ENCODE results near the gene LRRC51. TPM values are rescaled to one million over a fixed set of nuclear protein-coding genes. Genes with fewer than 3 reads are reported as not detected.

The LRRC51 gene
- total RNA-seq, 3 donors from 2014 or later (not counting 1 experiment from before 2014, with no cell fraction given): 2.0 to 3.1 (median 2.5) TPM

GRCh38 chr11:72075109-72075508 is 5.5 kb upstream of the LRRC51 start:
- intact Hi-C loops (cut with micrococcal nuclease): no loop called here
- ATAC-seq (no peak), DNase-seq (peak in 1 of 2 donors; percentile 36)
- Mint-ChIP-seq H3K27me3 (ENCODE audit: low read depth in 2 of 2) (no peaks in the 10 kb centered on the region), H3K36me3 (no peaks in the 10 kb centered on the region), H3K27ac (no peak overlapping the region), H3K9me3 (no peaks in the 10 kb centered on the region), H3K4me1 (peaks cover 45 to 48% of the 10 kb centered on the region in 2 donors), H3K4me3 (no peak overlapping the region)
- Histone ChIP-seq H3K27ac (ENCODE audit: low read length) (no peak overlapping the region), H3K27me3 (ENCODE audit: control insufficient read depth, insufficient read depth, low read length) (no peaks in the 10 kb centered on the region), H3K4me3 (ENCODE audit: low read length) (no peak overlapping the region), H3K4me1 (ENCODE audit: control insufficient read depth, insufficient read depth, low read length) (peaks cover 28% of the 10 kb centered on the region), H3K36me3 (ENCODE audit: control insufficient read depth, insufficient read depth, low read length) (no peaks in the 10 kb centered on the region), H3K9me3 (ENCODE audit: control insufficient read depth, insufficient read depth, low read length) (no peaks in the 10 kb centered on the region)
- no peak for TF ChIP-seq CTCF (IDR thresholded peaks at IDR 0.05)
- 100% methylated on average over 1 of the region's 1 CpG for WGBS (ENCODE audit: insufficient coverage)

DNA sequence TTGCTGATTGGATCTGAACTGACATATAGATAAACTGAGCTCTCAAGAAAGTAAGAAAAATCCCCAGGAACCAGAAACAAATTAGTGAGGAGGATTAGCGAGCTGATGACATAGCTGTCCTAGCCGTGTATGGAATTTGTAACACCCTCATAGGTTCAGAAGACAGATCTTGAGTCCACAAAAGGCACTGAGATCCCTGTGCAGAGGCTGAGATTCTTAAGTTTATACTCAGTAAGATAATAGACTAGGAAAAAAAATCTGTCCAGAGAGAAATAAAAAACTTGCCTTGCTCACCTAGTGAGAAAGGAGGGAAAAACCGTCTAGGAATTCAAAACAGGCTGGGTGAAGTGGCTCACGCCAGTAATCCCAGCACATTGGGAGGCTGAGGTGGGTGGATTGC is 4.9 kb upstream of the LRRC51 start:
- peaks cover 24% of the 10 kb centered on the region for H3K4me1 ChIP-seq (ENCODE audit: control insufficient read depth, insufficient read depth, low read length)
- no peak overlapping the region for H3K4me3 ChIP-seq (ENCODE audit: low read length)
- H3K27ac Mint-ChIP-seq: peak overlapping the region in 1 of 2 donors; percentile 31
- DNase-seq: no peak
- 97% methylated on average over 4 of the region's 4 CpGs for WGBS (ENCODE audit: insufficient coverage)
- no peaks in the 10 kb centered on the region for H3K27me3 ChIP-seq (ENCODE audit: control insufficient read depth, insufficient read depth, low read length)
- no peak for TF ChIP-seq CTCF (IDR thresholded peaks at IDR 0.05)
- intact Hi-C loops (cut with micrococcal nuclease): no loop called here
- H3K4me1 Mint-ChIP-seq: peaks cover 45 to 48% of the 10 kb centered on the region in 2 donors
- H3K9me3 ChIP-seq (ENCODE audit: control insufficient read depth, insufficient read depth, low read length): no peaks in the 10 kb centered on the region
- H3K27ac ChIP-seq (ENCODE audit: low read length): no peak overlapping the region
- no peaks in the 10 kb centered on the region for H3K36me3 ChIP-seq (ENCODE audit: control insufficient read depth, insufficient read depth, low read length)
- no peak overlapping the region for H3K4me3 Mint-ChIP-seq
- no peak for ATAC-seq
- H3K36me3 Mint-ChIP-seq: no peaks in the 10 kb centered on the region
- no peaks in the 10 kb centered on the region for H3K27me3 Mint-ChIP-seq (ENCODE audit: low read depth in 2 of 2)
- H3K9me3 Mint-ChIP-seq: no peaks in the 10 kb centered on the region

- H3K4me3 Mint-ChIP-seq: peak overlapping the region; percentile 54
- no peaks in the 10 kb centered on the region for H3K9me3 Mint-ChIP-seq
- Histone ChIP-seq H3K4me1 (ENCODE audit: control insufficient read depth, insufficient read depth, low read length) (peaks cover 21% of the 10 kb centered on the region), H3K27me3 (ENCODE audit: control insufficient read depth, insufficient read depth, low read length) (no peaks in the 10 kb centered on the region), H3K4me3 (ENCODE audit: low read length) (no peak overlapping the region), H3K36me3 (ENCODE audit: control insufficient read depth, insufficient read depth, low read length) (no peaks in the 10 kb centered on the region), H3K27ac (ENCODE audit: low read length) (no peak overlapping the region), H3K9me3 (ENCODE audit: control insufficient read depth, insufficient read depth, low read length) (no peaks in the 10 kb centered on the region)
- intact Hi-C loops (cut with micrococcal nuclease): no loop called here
- H3K27ac Mint-ChIP-seq: peak overlapping the region; percentile 99 to 100
- TF ChIP-seq CTCF (IDR thresholded peaks at IDR 0.05): no peak
- DNase-seq (no peak), ATAC-seq (no peak)
- 94% methylated on average over 5 of the region's 6 CpGs for WGBS (ENCODE audit: insufficient coverage)
- peaks cover 37 to 38% of the 10 kb centered on the region in 2 donors for H3K4me1 Mint-ChIP-seq
- no peaks in the 10 kb centered on the region for H3K27me3 Mint-ChIP-seq (ENCODE audit: low read depth in 2 of 2)
- H3K36me3 Mint-ChIP-seq: no peaks in the 10 kb centered on the region
These were observed 2.2 kb upstream of the LRRC51 start for GRCh38 chr11:72078477-72078876.

DNA sequence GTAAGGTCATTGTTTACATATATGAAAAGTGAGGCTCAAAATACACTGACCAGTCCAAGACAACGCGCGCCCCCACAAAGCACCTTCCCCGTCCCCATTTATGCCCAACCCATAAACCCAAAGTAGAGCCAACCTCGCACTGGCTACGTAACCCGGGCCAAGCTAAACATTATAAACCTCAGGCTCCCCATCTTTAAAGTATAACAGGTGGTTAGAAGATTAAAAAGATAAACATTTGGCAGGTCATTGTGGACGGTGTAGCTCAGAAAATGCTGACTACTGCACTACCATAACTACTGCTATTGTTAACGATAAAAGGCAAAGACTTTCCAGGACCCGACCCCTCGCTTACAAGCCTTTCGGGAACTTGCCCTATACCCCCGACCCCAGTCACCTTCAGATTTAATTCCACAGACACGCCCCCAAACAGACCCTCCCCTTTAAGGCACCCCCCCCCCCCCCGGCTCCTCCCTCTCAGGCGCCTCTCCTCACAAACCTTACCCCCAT is 778 bp upstream of the LRRC51 start:
- ATAC-seq (peak; percentile 41 to 52 (median 41)), DNase-seq (peak; percentile 38 to 64)
- H3K36me3 ChIP-seq (ENCODE audit: control insufficient read depth, insufficient read depth, low read length): no peaks in the 10 kb centered on the region
- H3K4me1 ChIP-seq (ENCODE audit: control insufficient read depth, insufficient read depth, low read length): peaks cover 21% of the 10 kb centered on the region
- WGBS (ENCODE audit: insufficient coverage): 0% methylated on average over 7 of the region's 16 CpGs
- H3K9me3 Mint-ChIP-seq: no peaks in the 10 kb centered on the region
- no peaks in the 10 kb centered on the region for H3K36me3 Mint-ChIP-seq
- peak overlapping the region; percentile 99 to 100 for H3K27ac Mint-ChIP-seq
- no peaks in the 10 kb centered on the region for H3K27me3 ChIP-seq (ENCODE audit: control insufficient read depth, insufficient read depth, low read length)
- H3K27me3 Mint-ChIP-seq (ENCODE audit: low read depth in 2 of 2): no peaks in the 10 kb centered on the region
- intact Hi-C loops (cut with micrococcal nuclease): loop anchor here (1.0 kb wide), 5 partner anchors 11 to 152 kb away; partner anchors contain the start of genes ANAPC15, LAMTOR1 and XNDC1N
- H3K4me3 ChIP-seq (ENCODE audit: low read length): peak overlapping the region; percentile 84
- no peaks in the 10 kb centered on the region for H3K9me3 ChIP-seq (ENCODE audit: control insufficient read depth, insufficient read depth, low read length)
- H3K4me1 Mint-ChIP-seq: peaks cover 36 to 38% of the 10 kb centered on the region in 2 donors
- peak overlapping the region; percentile 92 for H3K27ac ChIP-seq (ENCODE audit: low read length)
- H3K4me3 Mint-ChIP-seq: peak overlapping the region; percentile 98
- no peak for TF ChIP-seq CTCF (IDR thresholded peaks at IDR 0.05)
